Measurements from ENCODE around the gene F3. TPM values are rescaled to one million over a fixed set of nuclear protein-coding genes. Genes with fewer than 3 reads are reported as not detected.

F3 gene
- total RNA-seq, 2 experiments from 2014 or later = not detected

- Mint-ChIP-seq H3K36me3 (ENCODE audit: low read depth) (peaks cover 37% of the 10 kb centered on the region), H3K27me3 (no peaks in the 10 kb centered on the region), H3K4me3 (no peak overlapping the region), H3K4me1 (ENCODE audit: low read depth) (peaks cover 5% of the 10 kb centered on the region), H3K9me3 (no peaks in the 10 kb centered on the region), H3K27ac (no peak overlapping the region)
- TF ChIP-seq CTCF (IDR thresholded peaks at IDR 0.05) = no peak
- ChIA-PET CTCF (interaction anchor here (1.0 kb wide), 1 partner anchor 9 kb away, joined by 4 read pairs; no protein-coding TSS in a partner anchor), POLR2A (no interaction called here)
- intact Hi-C loops (cut with micrococcal nuclease) = no loop called here
- DNase-seq (no peak), ATAC-seq (no peak)
Observed at GRCh38 chr1:94490556-94490955, 51.0 kb downstream of the F3 start.

GRCh38 chr1:94486990-94487389, 54.6 kb downstream of the F3 start:
- Mint-ChIP-seq H3K4me3 (no peak overlapping the region), H3K9me3 (no peaks in the 10 kb centered on the region), H3K4me1 (ENCODE audit: low read depth) (peaks cover 5% of the 10 kb centered on the region), H3K27ac (no peak overlapping the region), H3K36me3 (ENCODE audit: low read depth) (peaks cover 36% of the 10 kb centered on the region), H3K27me3 (no peaks in the 10 kb centered on the region)
- intact Hi-C loops (cut with micrococcal nuclease) = no loop called here
- no peak for ATAC-seq
- DNase-seq = no peak
- TF ChIP-seq CTCF (IDR thresholded peaks at IDR 0.05) = no peak
- ChIA-PET CTCF (interaction anchor here (1.0 to 2.9 kb wide), 3 partner anchors 10 to 319 kb away, joined by 3 to 15 read pairs (median 3); no protein-coding TSS in a partner anchor), POLR2A (no interaction called here)

GRCh38 chr1:94481473-94481933, 60.1 kb downstream of the F3 start:
- H3K36me3 Mint-ChIP-seq (ENCODE audit: low read depth) = peaks cover 25% of the 10 kb centered on the region
- POLR2A ChIA-PET = no interaction called here
- H3K27me3 Mint-ChIP-seq = no peaks in the 10 kb centered on the region
- H3K27ac Mint-ChIP-seq = no peak overlapping the region
- CTCF ChIA-PET = interaction anchor here (0.6 to 4.7 kb wide), 22 partner anchors 10 to 512 kb away, joined by 3 to 72 read pairs (median 4); no protein-coding TSS in a partner anchor
- peak; percentile 75 for TF ChIP-seq CTCF (IDR thresholded peaks at IDR 0.05)
- intact Hi-C loops (cut with micrococcal nuclease) = loop anchor here (2.0 kb wide), 1 partner anchor 323 kb away; no protein-coding TSS in a partner anchor
- ATAC-seq = peak; percentile 84
- H3K9me3 Mint-ChIP-seq = no peaks in the 10 kb centered on the region
- H3K4me1 Mint-ChIP-seq (ENCODE audit: low read depth) = no peaks in the 10 kb centered on the region
- DNase-seq = peak; percentile 37
- H3K4me3 Mint-ChIP-seq = no peak overlapping the region

- Mint-ChIP-seq H3K4me1 (ENCODE audit: low read depth) (no peaks in the 10 kb centered on the region), H3K9me3 (no peaks in the 10 kb centered on the region), H3K4me3 (no peak overlapping the region), H3K27ac (no peak overlapping the region), H3K27me3 (no peaks in the 10 kb centered on the region), H3K36me3 (ENCODE audit: low read depth) (peaks cover 29% of the 10 kb centered on the region)
- intact Hi-C loops (cut with micrococcal nuclease) = loop anchor here (2.0 kb wide), 1 partner anchor 325 kb away; no protein-coding TSS in a partner anchor
- DNase-seq = no peak
- CTCF ChIA-PET = interaction anchor here (1.0 to 4.7 kb wide), 3 partner anchors 9 to 326 kb away, joined by 3 to 72 read pairs (median 31); no protein-coding TSS in a partner anchor
- ATAC-seq = no peak
- no peak for TF ChIP-seq CTCF (IDR thresholded peaks at IDR 0.05)
- POLR2A ChIA-PET = no interaction called here
Observed at GRCh38 chr1:94479682-94480081, 61.9 kb downstream of the F3 start.

Other genes with a start within 250 kb of the F3 start
- 10 to 100 TPM; 31.3 to 31.9 TPM for gene ABCD3, start 123.4 kb downstream of the F3 start, total RNA-seq

All from activated CD8-positive, alpha-beta T cell treated with anti-CD3 and anti-CD28 coated beads for 36 hours (primary cell).